Measurements from ENCODE around the gene UFSP1. TPM values are rescaled to one million over a fixed set of nuclear protein-coding genes. Genes with fewer than 3 reads are reported as not detected.
"Not testable (repeated sequence)": the region's sequence is repeated elsewhere in the genome, so short reads cannot be mapped to it uniquely, and the experiment has no call there.

The UFSP1 gene
- total RNA-seq, 1 donor from 2014 or later = 5.7 TPM

DNA sequence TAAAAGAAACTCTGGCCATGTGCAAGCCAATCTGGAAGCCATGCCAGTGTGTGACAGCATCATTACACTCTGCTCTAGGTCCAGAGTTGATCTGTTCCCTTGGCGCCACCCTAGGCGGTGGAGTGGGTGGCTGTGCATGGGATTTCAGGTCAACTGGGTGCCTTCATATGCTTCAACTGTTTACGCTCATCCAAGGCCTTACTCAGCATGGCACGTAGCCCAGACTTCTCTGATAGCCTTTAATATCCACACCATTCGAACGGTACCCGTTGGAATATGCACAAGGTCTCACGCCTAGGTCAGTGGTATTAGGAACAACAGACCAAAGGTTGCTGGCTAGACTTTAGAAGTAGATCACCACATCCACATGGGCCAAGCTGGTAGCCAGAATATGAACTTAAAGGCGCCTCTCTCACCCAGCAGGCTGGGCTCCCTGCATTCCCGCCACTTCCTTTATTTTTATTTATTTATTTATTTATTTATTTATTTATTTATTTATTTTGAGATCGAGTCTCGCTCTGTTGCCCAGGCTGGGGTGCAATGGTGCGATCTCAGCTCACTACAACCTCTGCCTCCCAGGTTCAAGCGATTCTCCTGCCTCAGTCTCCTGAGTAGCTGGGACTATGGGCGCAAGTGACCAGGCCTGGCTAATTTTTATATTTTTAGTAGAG, 24.8 kb upstream of the UFSP1 start:
- Histone ChIP-seq H3K27me3 (ENCODE audit: control insufficient read depth in 3 of 3, insufficient read depth in 3 of 3, low read length in 3 of 3) (no peaks in the 10 kb centered on the region), H3K4me3 (ENCODE audit: low read length in 3 of 3) (no peak overlapping the region), H3K4me1 (ENCODE audit: control insufficient read depth in 3 of 3, insufficient read depth in 3 of 3, low read length in 3 of 3) (peaks cover 0 to 3% (median 2%) of the 10 kb centered on the region in 3 donors), H3K36me3 (ENCODE audit: control insufficient read depth in 3 of 3, insufficient read depth in 3 of 3, low read length in 3 of 3) (no peaks in the 10 kb centered on the region), H3K9ac (ENCODE audit: low read depth in 1 of 3, low read length in 3 of 3) (no peak overlapping the region), H3K27ac (ENCODE audit: low read depth, low read length) (no peak overlapping the region), H3K9me3 (ENCODE audit: control insufficient read depth in 3 of 3, low read length in 3 of 3) (no peaks in the 10 kb centered on the region)

- no peak overlapping the region for H3K27ac ChIP-seq (ENCODE audit: low read depth, low read length)
Measured at GRCh38 chr7:100911484-100911883, 22.0 kb upstream of the UFSP1 start.

GRCh38 chr7:100910443-100910842, 20.9 kb upstream of the UFSP1 start:
- H3K9me3 ChIP-seq (ENCODE audit: control insufficient read depth in 3 of 3, low read length in 3 of 3); H3K4me3 ChIP-seq (ENCODE audit: low read length in 3 of 3); H3K9ac ChIP-seq (ENCODE audit: low read depth in 1 of 3, low read length in 3 of 3); H3K4me1 ChIP-seq (ENCODE audit: control insufficient read depth in 3 of 3, insufficient read depth in 3 of 3, low read length in 3 of 3); H3K36me3 ChIP-seq (ENCODE audit: control insufficient read depth in 3 of 3, insufficient read depth in 3 of 3, low read length in 3 of 3); H3K27me3 ChIP-seq (ENCODE audit: control insufficient read depth in 3 of 3, insufficient read depth in 3 of 3, low read length in 3 of 3); H3K27ac ChIP-seq (ENCODE audit: low read depth, low read length): not testable (repeated sequence)

More at GRCh38 chr7:100911484-100911883, 22.0 kb upstream of the UFSP1 start:
- peaks cover 0 to 3% (median 2%) of the 10 kb centered on the region in 3 donors for H3K4me1 ChIP-seq (ENCODE audit: control insufficient read depth in 3 of 3, insufficient read depth in 3 of 3, low read length in 3 of 3)
- peaks cover 0 to 4% (median 0%) of the 10 kb centered on the region in 3 donors for H3K9me3 ChIP-seq (ENCODE audit: control insufficient read depth in 3 of 3, low read length in 3 of 3)
- no peaks in the 10 kb centered on the region for H3K36me3 ChIP-seq (ENCODE audit: control insufficient read depth in 3 of 3, insufficient read depth in 3 of 3, low read length in 3 of 3)
- no peak overlapping the region for H3K9ac ChIP-seq (ENCODE audit: low read depth in 1 of 3, low read length in 3 of 3)
- H3K27me3 ChIP-seq (ENCODE audit: control insufficient read depth in 3 of 3, insufficient read depth in 3 of 3, low read length in 3 of 3) = no peaks in the 10 kb centered on the region
- no peak overlapping the region for H3K4me3 ChIP-seq (ENCODE audit: low read length in 3 of 3)

- Histone ChIP-seq H3K4me1 (ENCODE audit: control insufficient read depth in 3 of 3, insufficient read depth in 3 of 3, low read length in 3 of 3) (no peaks in the 10 kb centered on the region), H3K9me3 (ENCODE audit: control insufficient read depth in 3 of 3, low read length in 3 of 3) (peaks cover 0 to 4% (median 0%) of the 10 kb centered on the region in 3 donors), H3K9ac (ENCODE audit: low read depth in 1 of 3, low read length in 3 of 3) (no peak overlapping the region), H3K27me3 (ENCODE audit: control insufficient read depth in 3 of 3, insufficient read depth in 3 of 3, low read length in 3 of 3) (no peaks in the 10 kb centered on the region), H3K36me3 (ENCODE audit: control insufficient read depth in 3 of 3, insufficient read depth in 3 of 3, low read length in 3 of 3) (no peaks in the 10 kb centered on the region), H3K4me3 (ENCODE audit: low read length in 3 of 3) (no peak overlapping the region), H3K27ac (ENCODE audit: low read depth, low read length) (no peak overlapping the region)
Measured at GRCh38 chr7:100908512-100908911, 19.0 kb upstream of the UFSP1 start.

- no peaks in the 10 kb centered on the region for H3K36me3 ChIP-seq (ENCODE audit: control insufficient read depth in 3 of 3, insufficient read depth in 3 of 3, low read length in 3 of 3)
Measured at GRCh38 chr7:100902638-100903037, 13.1 kb upstream of the UFSP1 start.

GRCh38 chr7:100901921-100902332, 12.4 kb upstream of the UFSP1 start:
- no peak overlapping the region for H3K27ac ChIP-seq (ENCODE audit: low read depth, low read length)
- H3K9me3 ChIP-seq (ENCODE audit: control insufficient read depth in 3 of 3, low read length in 3 of 3) = no peaks in the 10 kb centered on the region
- no peaks in the 10 kb centered on the region for H3K36me3 ChIP-seq (ENCODE audit: control insufficient read depth in 3 of 3, insufficient read depth in 3 of 3, low read length in 3 of 3)
- no peak overlapping the region for H3K9ac ChIP-seq (ENCODE audit: low read depth in 1 of 3, low read length in 3 of 3)
- H3K4me3 ChIP-seq (ENCODE audit: low read length in 3 of 3) = no peak overlapping the region
- H3K27me3 ChIP-seq (ENCODE audit: control insufficient read depth in 3 of 3, insufficient read depth in 3 of 3, low read length in 3 of 3) = no peaks in the 10 kb centered on the region
- peaks cover 0 to 5% (median 2%) of the 10 kb centered on the region in 3 donors for H3K4me1 ChIP-seq (ENCODE audit: control insufficient read depth in 3 of 3, insufficient read depth in 3 of 3, low read length in 3 of 3)

More at GRCh38 chr7:100902638-100903037, 13.1 kb upstream of the UFSP1 start:
- H3K9me3 ChIP-seq (ENCODE audit: control insufficient read depth in 3 of 3, low read length in 3 of 3) = no peaks in the 10 kb centered on the region
- no peaks in the 10 kb centered on the region for H3K27me3 ChIP-seq (ENCODE audit: control insufficient read depth in 3 of 3, insufficient read depth in 3 of 3, low read length in 3 of 3)
- no peak overlapping the region for H3K9ac ChIP-seq (ENCODE audit: low read depth in 1 of 3, low read length in 3 of 3)
- H3K4me1 ChIP-seq (ENCODE audit: control insufficient read depth in 3 of 3, insufficient read depth in 3 of 3, low read length in 3 of 3) = peaks cover 0 to 5% (median 2%) of the 10 kb centered on the region in 3 donors
- no peak overlapping the region for H3K4me3 ChIP-seq (ENCODE audit: low read length in 3 of 3)
- no peak overlapping the region for H3K27ac ChIP-seq (ENCODE audit: low read depth, low read length)

DNA sequence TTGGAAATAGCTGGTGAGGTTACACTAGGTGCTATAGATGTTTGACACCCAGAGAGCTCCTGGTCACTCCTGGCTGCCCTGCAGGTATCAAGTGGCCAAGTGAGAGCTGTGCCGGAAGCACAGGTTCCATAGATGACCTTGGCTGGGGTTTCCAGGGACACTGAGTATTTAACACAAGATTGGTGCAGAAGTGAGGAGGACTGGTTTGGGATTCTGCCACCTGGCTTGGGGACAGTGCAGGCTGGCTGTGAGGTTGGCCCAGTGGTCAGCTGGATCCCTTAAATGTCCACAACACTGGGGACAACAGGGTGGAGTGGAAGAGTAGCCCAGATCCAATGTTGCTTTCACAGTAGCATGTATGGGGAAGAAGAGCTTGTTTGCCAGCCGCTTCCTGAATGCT, 11.5 kb upstream of the UFSP1 start:
- H3K27me3 ChIP-seq (ENCODE audit: control insufficient read depth in 3 of 3, insufficient read depth in 3 of 3, low read length in 3 of 3) = peaks cover 4 to 7% (median 6%) of the 10 kb centered on the region in 3 donors
- no peak overlapping the region for H3K9ac ChIP-seq (ENCODE audit: low read depth in 1 of 3, low read length in 3 of 3)
- H3K4me3 ChIP-seq (ENCODE audit: low read length in 3 of 3) = no peak overlapping the region
- H3K4me1 ChIP-seq (ENCODE audit: control insufficient read depth in 3 of 3, insufficient read depth in 3 of 3, low read length in 3 of 3) = peaks cover 6 to 11% (median 8%) of the 10 kb centered on the region in 3 donors
- H3K9me3 ChIP-seq (ENCODE audit: control insufficient read depth in 3 of 3, low read length in 3 of 3) = no peaks in the 10 kb centered on the region
- no peak overlapping the region for H3K27ac ChIP-seq (ENCODE audit: low read depth, low read length)
- H3K36me3 ChIP-seq (ENCODE audit: control insufficient read depth in 3 of 3, insufficient read depth in 3 of 3, low read length in 3 of 3) = no peaks in the 10 kb centered on the region

- Histone ChIP-seq H3K9ac (ENCODE audit: low read depth in 1 of 3, low read length in 3 of 3) (no peak overlapping the region), H3K27me3 (ENCODE audit: control insufficient read depth in 3 of 3, insufficient read depth in 3 of 3, low read length in 3 of 3) (peaks cover 4 to 9% (median 6%) of the 10 kb centered on the region in 3 donors), H3K4me3 (ENCODE audit: low read length in 3 of 3) (no peak overlapping the region), H3K27ac (ENCODE audit: low read depth, low read length) (no peak overlapping the region), H3K9me3 (ENCODE audit: control insufficient read depth in 3 of 3, low read length in 3 of 3) (no peaks in the 10 kb centered on the region), H3K4me1 (ENCODE audit: control insufficient read depth in 3 of 3, insufficient read depth in 3 of 3, low read length in 3 of 3) (peaks cover 7 to 13% (median 9%) of the 10 kb centered on the region in 3 donors), H3K36me3 (ENCODE audit: control insufficient read depth in 3 of 3, insufficient read depth in 3 of 3, low read length in 3 of 3) (no peaks in the 10 kb centered on the region)
Measured at GRCh38 chr7:100899432-100899831, 9.9 kb upstream of the UFSP1 start.

GRCh38 chr7:100897772-100898454, 8.4 kb upstream of the UFSP1 start:
- Histone ChIP-seq H3K9me3 (ENCODE audit: control insufficient read depth in 3 of 3, low read length in 3 of 3) (no peaks in the 10 kb centered on the region), H3K4me3 (ENCODE audit: low read length in 3 of 3) (no peak overlapping the region), H3K27ac (ENCODE audit: low read depth, low read length) (no peak overlapping the region), H3K36me3 (ENCODE audit: control insufficient read depth in 3 of 3, insufficient read depth in 3 of 3, low read length in 3 of 3) (peaks cover 2 to 9% (median 6%) of the 10 kb centered on the region in 3 donors), H3K9ac (ENCODE audit: low read depth in 1 of 3, low read length in 3 of 3) (no peak overlapping the region), H3K4me1 (ENCODE audit: control insufficient read depth in 3 of 3, insufficient read depth in 3 of 3, low read length in 3 of 3) (peaks cover 21 to 25% (median 22%) of the 10 kb centered on the region in 3 donors), H3K27me3 (ENCODE audit: control insufficient read depth in 3 of 3, insufficient read depth in 3 of 3, low read length in 3 of 3) (peaks cover 4 to 9% (median 6%) of the 10 kb centered on the region in 3 donors)

Measured in skeletal muscle tissue (tissue), 4 donors.